ENCODE measurements around the gene MAEA.

- TF ChIP-seq, protein P1, sequence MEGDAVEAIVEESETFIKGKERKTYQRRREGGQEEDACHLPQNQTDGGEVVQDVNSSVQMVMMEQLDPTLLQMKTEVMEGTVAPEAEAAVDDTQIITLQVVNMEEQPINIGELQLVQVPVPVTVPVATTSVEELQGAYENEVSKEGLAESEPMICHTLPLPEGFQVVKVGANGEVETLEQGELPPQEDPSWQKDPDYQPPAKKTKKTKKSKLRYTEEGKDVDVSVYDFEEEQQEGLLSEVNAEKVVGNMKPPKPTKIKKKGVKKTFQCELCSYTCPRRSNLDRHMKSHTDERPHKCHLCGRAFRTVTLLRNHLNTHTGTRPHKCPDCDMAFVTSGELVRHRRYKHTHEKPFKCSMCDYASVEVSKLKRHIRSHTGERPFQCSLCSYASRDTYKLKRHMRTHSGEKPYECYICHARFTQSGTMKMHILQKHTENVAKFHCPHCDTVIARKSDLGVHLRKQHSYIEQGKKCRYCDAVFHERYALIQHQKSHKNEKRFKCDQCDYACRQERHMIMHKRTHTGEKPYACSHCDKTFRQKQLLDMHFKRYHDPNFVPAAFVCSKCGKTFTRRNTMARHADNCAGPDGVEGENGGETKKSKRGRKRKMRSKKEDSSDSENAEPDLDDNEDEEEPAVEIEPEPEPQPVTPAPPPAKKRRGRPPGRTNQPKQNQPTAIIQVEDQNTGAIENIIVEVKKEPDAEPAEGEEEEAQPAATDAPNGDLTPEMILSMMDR (IDR thresholded peaks at IDR 0.05; ENCODE audit: low read depth, low read length, poor library complexity, severe bottlenecking): no peak
- no peak for TF ChIP-seq EZH2phosphoT487 (IDR thresholded peaks at IDR 0.05; ENCODE audit: borderline replicate concordance, low read length)
Observed at GRCh38 chr4:1358421-1359143, 68.9 kb downstream of the MAEA start.

Data from DOHH2 (cell line).